GM19324 (cell line): ENCODE results near the gene NMT1.
"Not testable (repeated sequence)": the region's sequence is repeated elsewhere in the genome, so short reads cannot be mapped to it uniquely, and the experiment has no call there.

Experiments used
- ATAC-seq: cut with Tn5 transposase; IDR thresholded peaks from one replicate; pipeline ENCODE4 v1.9.1; 2021; ENCODE audit warnings: mild to moderate bottlenecking, moderate library complexity; ENCODE audit not compliant: unreplicated experiment, low FRiP score

NMT1 gene

GRCh38 chr17:45116434-45117016 is 55.4 kb downstream of the NMT1 start:
- ATAC-seq: no peak

- no peak for ATAC-seq
These were observed 56.2 kb downstream of the NMT1 start for GRCh38 chr17:45117334-45117733.

GRCh38 chr17:45117848-45118646 is 56.9 kb downstream of the NMT1 start:
- no peak for ATAC-seq

- ATAC-seq: no peak
These were observed 57.6 kb downstream of the NMT1 start for GRCh38 chr17:45118691-45119090.

- no peak for ATAC-seq
These were observed 58.8 kb downstream of the NMT1 start for GRCh38 chr17:45119964-45120363.

- no peak for ATAC-seq
These were observed 59.4 kb downstream of the NMT1 start for GRCh38 chr17:45120558-45120957.

- no peak for ATAC-seq
These were observed 59.9 kb downstream of the NMT1 start for GRCh38 chr17:45121055-45121454.

- no peak for ATAC-seq
These were observed 62.1 kb downstream of the NMT1 start for GRCh38 chr17:45123076-45123770.

GRCh38 chr17:45123930-45124796 is 63.0 kb downstream of the NMT1 start:
- ATAC-seq: no peak

- not testable (repeated sequence) for ATAC-seq
These were observed 63.6 kb downstream of the NMT1 start for GRCh38 chr17:45124797-45125122.

GRCh38 chr17:45125509-45125908 is 64.4 kb downstream of the NMT1 start:
- ATAC-seq: no peak

- ATAC-seq: no peak
These were observed 66.1 kb downstream of the NMT1 start for GRCh38 chr17:45127207-45127547.

GRCh38 chr17:45127548-45128300 is 66.6 kb downstream of the NMT1 start:
- no peak for ATAC-seq

- no peak for ATAC-seq
These were observed 67.2 kb downstream of the NMT1 start for GRCh38 chr17:45128331-45128730.

GRCh38 chr17:45128989-45129388 is 67.9 kb downstream of the NMT1 start:
- no peak for ATAC-seq

GRCh38 chr17:45129426-45129939 is 68.4 kb downstream of the NMT1 start:
- ATAC-seq: no peak

- ATAC-seq: no peak
These were observed 69.0 kb downstream of the NMT1 start for GRCh38 chr17:45129940-45130680.

- no peak for ATAC-seq
These were observed 69.8 kb downstream of the NMT1 start for GRCh38 chr17:45130681-45131615.
